ENCODE data around the gene CDHR5.

CDHR5 gene

DNA sequence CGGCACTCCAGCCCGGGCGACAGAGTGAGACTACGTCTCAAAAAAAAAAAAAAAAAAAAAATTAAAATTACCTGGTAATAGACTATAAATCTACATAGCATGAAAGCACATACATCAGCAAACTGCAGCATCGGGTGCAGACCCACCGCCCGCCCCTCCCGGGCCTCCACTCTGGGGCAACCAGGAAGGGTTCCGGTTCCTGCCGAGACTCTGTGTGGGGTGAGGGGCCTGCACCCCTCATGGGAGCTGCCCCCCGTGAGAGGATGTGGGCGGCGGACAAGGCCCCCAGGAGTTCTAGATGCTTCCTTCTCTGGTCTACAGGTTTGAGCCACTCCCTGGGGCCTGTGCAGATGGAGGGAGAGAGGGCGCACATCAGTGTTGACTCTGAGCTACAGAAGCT, 21.5 kb upstream of the CDHR5 start:
- H3K27ac ChIP-seq = no peak overlapping the region
- no peaks in the 10 kb centered on the region for H3K27me3 ChIP-seq (ENCODE audit: insufficient read depth, low read depth, severe bottlenecking)
- no peak for DNase-seq
- no peak overlapping the region for H3K4me3 ChIP-seq (ENCODE audit: low read depth, low read length)
- no peaks in the 10 kb centered on the region for H3K9me3 ChIP-seq (ENCODE audit: severe bottlenecking)
- TF ChIP-seq, protein P1, sequence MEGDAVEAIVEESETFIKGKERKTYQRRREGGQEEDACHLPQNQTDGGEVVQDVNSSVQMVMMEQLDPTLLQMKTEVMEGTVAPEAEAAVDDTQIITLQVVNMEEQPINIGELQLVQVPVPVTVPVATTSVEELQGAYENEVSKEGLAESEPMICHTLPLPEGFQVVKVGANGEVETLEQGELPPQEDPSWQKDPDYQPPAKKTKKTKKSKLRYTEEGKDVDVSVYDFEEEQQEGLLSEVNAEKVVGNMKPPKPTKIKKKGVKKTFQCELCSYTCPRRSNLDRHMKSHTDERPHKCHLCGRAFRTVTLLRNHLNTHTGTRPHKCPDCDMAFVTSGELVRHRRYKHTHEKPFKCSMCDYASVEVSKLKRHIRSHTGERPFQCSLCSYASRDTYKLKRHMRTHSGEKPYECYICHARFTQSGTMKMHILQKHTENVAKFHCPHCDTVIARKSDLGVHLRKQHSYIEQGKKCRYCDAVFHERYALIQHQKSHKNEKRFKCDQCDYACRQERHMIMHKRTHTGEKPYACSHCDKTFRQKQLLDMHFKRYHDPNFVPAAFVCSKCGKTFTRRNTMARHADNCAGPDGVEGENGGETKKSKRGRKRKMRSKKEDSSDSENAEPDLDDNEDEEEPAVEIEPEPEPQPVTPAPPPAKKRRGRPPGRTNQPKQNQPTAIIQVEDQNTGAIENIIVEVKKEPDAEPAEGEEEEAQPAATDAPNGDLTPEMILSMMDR (IDR thresholded peaks at IDR 0.05; ENCODE audit: low read depth, low read length) = no peak
- peaks cover 54% of the 10 kb centered on the region for H3K36me3 ChIP-seq

DNA sequence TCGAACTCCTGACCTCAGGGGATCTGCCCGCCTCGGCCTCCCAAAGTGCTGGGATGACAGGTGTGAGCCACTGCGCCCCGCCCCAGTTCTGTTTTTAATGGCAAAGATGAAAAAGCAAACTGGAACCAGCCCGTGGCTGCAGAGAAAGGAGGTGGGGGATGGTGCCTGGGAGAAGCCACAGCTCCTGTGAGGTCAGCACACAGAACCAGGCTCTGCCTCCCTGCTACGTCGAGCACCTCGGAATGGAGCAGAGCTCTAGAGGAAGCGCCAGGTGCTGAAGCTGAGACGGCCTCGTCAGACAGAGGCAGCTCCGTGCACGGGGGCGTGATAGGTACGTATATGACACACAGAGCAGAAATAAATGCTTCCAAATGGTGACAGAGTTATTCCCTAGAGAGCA, 20.8 kb upstream of the CDHR5 start:
- Histone ChIP-seq H3K27me3 (ENCODE audit: insufficient read depth, low read depth, severe bottlenecking) (no peaks in the 10 kb centered on the region), H3K9me3 (ENCODE audit: severe bottlenecking) (no peaks in the 10 kb centered on the region), H3K4me3 (ENCODE audit: low read depth, low read length) (no peak overlapping the region), H3K27ac (no peak overlapping the region), H3K36me3 (peaks cover 53% of the 10 kb centered on the region)
- no peak for DNase-seq
- TF ChIP-seq, protein P1 (IDR thresholded peaks at IDR 0.05; ENCODE audit: low read depth, low read length) = no peak

DNA sequence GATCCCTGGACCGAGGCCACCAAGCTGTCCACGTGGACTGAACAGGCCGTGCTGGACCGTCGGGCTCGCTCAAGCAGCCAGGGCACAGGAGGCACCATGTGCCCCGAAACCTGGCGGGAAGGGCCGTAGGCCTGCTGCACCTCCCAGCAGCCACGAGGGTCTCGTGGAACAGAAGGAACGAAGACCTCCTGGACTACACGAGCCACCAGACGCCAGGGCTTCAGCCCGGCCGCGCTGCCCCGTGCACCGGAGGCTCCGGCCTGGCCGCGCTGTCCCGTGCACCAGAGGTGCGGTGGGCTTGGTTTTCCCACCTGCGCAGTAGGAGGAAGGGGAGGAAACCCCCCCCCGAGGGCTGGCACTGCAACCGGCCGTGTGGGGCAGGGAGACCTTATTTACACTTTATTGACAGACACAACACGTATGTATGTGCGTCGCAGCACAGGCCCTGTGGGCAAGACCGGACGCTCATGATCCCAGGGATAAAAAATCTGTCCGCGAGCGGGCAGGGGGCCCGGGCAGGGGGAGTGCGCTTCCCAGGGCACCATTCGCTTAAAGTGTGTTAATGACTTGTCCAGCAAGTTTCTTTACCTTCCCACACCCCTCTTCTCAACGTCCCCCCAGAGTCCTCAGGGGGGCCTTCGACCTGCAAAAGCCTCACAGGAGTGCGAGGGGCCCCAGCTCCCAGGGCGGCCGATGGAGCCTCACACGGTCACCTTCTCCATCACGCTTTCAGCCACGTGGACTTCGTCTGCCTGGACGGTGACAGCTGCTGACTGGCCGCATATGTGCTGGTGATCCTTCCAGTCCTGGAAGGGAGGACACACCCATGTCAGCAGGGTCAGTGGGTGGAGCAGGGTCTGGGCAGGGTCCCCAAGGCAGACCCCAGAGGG, 19.3 kb upstream of the CDHR5 start:
- no peak overlapping the region for H3K4me3 ChIP-seq (ENCODE audit: low read depth, low read length)
- H3K36me3 ChIP-seq = peaks cover 45% of the 10 kb centered on the region
- H3K27ac ChIP-seq = no peak overlapping the region
- TF ChIP-seq, protein P1 (IDR thresholded peaks at IDR 0.05; ENCODE audit: low read depth, low read length) = no peak
- H3K9me3 ChIP-seq (ENCODE audit: severe bottlenecking) = no peaks in the 10 kb centered on the region
- no peaks in the 10 kb centered on the region for H3K27me3 ChIP-seq (ENCODE audit: insufficient read depth, low read depth, severe bottlenecking)
- DNase-seq = no peak

DNA sequence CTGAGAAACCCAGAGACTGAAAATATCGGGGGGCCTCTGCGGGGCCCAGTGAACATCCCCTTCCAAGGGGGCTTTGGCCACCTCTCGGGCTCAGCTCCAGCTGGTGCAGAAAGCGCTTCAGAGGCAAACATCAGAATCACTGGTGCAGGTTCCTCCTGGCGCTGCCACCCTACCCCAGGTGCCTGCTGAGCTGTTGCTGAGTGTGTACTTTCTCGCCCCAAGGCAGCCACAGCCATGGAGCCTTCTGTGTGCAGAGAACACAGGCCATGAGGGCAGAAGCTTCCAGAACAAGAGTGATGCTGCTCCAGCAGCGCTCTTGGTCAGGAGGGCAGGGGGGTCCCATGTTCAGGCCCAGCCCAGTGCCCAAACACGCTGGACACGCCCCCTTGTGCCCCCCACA, 18.6 kb upstream of the CDHR5 start:
- DNase-seq = no peak
- H3K27me3 ChIP-seq (ENCODE audit: insufficient read depth, low read depth, severe bottlenecking) = no peaks in the 10 kb centered on the region
- no peak overlapping the region for H3K4me3 ChIP-seq (ENCODE audit: low read depth, low read length)
- peaks cover 47% of the 10 kb centered on the region for H3K36me3 ChIP-seq
- H3K9me3 ChIP-seq (ENCODE audit: severe bottlenecking) = no peaks in the 10 kb centered on the region
- H3K27ac ChIP-seq = no peak overlapping the region
- TF ChIP-seq, protein P1 (IDR thresholded peaks at IDR 0.05; ENCODE audit: low read depth, low read length) = no peak

DNA sequence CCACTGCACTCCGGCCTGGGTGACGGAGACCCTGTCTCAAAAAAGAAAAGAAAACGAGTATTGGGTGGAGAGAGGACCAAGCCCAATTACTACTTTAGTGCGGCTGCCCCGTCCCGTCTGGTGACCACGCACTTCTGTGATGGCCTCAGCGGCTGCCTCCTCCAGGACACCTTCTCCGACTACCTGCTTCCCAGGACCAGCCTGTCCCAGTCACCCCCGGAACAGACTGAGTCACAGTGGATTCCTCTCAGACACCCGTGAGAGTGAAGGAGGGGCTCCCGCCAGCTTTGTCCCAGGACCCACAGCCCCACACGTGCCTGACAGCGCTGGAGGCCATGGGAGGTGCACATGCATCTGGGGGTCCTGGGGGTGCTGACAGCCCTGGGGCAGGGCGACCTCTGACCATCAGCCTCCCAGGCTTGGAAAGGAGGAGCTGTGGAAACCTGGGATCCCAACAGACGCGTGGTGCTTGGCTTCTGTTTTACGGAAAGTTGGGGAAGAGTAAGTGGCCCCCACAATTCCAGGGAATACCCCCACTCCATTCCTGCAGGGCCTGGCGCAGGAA, 17.1 kb upstream of the CDHR5 start:
- Histone ChIP-seq H3K9me3 (ENCODE audit: severe bottlenecking) (no peaks in the 10 kb centered on the region), H3K36me3 (peaks cover 44% of the 10 kb centered on the region), H3K27me3 (ENCODE audit: insufficient read depth, low read depth, severe bottlenecking) (no peaks in the 10 kb centered on the region), H3K27ac (no peak overlapping the region), H3K4me3 (ENCODE audit: low read depth, low read length) (no peak overlapping the region)
- no peak for DNase-seq
- TF ChIP-seq, protein P1 (IDR thresholded peaks at IDR 0.05; ENCODE audit: low read depth, low read length) = no peak

Data from WERI-Rb-1 (cell line).